GM19099 (cell line): ENCODE data around the gene CREB3L2.

Experiments
- POLR2A ChIP-seq: IDR thresholded peaks from 3 replicates; pipeline ENCODE4 v1.6.1; 2011; ENCODE audit warnings: low read depth; ENCODE audit not compliant: insufficient read length; ENCODE audit errors: extremely low read depth

CREB3L2 gene

DNA sequence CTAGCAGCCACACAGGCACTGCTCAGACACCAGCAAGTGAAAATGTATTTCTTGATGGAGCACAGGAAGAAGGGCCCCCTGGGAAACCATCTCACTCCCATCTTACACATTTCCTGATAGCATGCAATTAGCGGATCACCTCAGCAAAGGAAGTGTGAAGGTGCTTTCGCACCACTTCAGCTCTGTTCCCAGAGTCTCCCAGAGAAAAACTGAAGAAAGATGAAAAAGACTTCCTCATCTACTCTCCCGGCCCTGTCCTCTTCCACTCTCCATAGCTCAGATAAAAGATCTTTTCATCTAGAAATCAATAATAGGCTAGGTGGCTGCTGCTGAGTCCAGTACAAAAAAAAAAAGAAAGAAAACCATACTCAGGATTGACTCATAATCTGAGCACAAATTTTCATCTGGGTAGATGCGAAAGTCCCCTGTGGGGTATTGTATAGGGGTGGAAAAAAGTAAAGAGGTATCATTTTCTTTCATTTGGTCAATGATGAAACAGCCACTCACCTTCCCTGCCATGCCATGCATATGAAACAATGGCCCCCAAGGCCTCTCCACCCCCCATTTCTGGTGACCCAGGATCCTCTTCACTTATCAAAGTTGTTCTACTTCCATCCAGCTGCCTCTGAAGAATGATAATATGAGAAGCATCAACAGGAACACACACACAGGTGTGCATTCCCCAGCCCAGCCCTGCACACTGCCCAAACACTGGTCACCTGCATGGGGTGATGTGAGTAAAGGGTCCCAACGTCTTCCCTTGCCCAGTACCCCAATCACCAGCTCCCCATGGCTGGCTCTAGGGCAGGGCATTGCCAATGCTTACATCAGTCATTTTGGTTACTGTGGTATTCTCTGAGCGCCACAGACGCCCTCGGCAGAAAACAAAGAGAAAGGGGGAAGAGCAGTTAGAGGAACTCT is 106.3 kb downstream of the CREB3L2 start:
- no peak for TF ChIP-seq POLR2A

DNA sequence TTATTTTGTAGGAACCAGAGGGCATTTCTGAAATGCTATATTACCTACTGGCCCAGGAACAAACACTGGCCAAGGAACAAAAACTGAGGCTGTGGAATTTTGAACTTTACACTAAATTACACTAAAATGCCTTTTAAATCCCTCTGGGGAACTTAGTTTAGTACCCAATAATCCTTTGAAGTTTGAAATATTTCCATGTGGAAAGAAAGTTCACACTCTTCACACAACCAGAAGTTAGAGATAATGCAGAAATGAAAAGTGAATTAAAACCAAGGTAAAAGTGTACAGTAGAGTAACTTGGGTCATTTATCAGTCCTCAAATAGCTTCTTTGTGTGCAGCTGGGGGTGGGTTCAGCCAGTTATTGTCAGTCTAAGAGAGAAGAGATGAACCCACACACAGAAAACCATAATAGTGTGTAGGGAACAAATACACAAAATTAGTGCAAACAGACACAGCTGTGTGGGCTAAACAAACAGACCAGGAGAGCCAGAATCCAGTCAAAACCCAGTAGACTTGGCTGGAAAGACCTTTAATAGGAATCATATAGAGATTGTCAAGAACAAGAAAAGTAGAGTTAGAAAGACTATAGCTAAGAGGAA is 108.6 kb downstream of the CREB3L2 start:
- TF ChIP-seq POLR2A, result no peak

DNA sequence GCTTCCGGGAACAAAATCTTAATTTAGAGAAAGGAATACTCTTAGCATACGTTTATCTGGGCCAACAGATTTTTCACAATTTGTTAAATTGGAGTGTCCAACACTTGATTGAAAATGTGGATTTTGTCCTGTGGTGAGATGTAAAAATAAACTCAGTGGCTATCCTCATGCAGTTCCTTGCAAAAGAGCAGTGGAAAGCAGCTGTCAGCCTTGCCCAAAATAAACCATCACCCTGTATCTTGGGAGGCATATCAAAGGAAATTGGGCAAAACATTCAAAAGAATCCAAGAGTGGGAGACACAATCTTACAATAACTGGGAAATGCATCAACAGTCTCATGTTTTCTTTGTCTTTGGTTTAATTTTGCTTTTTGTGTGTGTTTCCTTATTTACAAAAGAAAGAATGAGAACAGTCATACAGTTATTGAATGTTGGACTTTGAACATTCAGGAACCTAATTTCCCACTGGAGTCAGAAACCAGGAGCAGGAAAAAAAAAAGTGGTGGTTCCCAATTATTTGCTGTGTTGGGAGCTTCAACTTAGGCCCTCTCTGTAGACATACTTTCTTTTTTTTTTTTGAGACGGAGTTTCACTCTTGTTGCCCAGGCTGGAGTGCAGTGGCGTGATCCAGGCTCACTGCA is 110.8 kb downstream of the CREB3L2 start:
- no peak for TF ChIP-seq POLR2A

DNA sequence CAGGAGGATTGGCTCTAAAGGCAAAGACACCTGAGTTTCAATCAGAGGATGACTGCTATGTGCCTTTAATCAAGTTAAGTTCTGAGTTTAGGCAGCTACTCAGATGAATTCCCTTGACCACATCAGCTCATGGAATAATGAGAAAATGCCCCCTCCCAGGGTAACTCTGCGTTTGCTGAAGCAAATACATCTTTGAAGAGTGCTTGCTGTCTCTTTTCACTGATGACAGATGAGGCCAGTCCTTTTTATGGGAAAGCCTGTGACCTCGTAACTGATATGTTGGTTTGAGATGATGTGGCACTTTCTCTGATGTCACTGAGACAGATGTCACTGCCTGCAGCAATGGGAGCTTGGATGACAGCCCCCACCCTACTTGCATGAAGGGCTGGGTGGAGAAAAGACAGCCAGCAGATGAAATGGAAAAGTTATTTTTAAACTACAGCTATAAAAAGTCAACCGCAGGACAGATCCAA is 111.4 kb downstream of the CREB3L2 start:
- TF ChIP-seq POLR2A, result no peak

DNA sequence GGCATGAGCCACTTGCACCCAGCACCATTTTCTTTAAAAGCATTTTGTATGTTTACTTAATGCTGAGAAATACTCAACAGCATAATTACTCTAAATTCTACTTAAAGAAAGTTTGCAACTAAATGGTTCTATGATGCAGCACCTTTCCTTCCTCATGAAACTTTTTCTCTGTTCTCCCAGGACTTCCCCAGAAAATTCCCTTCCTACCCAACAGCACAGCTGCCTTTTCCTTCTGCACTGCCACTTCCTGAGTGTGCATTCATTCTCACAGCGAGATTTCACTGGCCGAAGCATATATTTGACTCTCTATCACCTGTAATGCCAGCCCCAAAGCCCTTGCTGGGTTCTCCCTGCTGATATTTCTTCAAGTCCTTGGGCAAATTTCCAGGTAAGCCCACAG is 113.6 kb downstream of the CREB3L2 start:
- TF ChIP-seq POLR2A, result no peak

DNA sequence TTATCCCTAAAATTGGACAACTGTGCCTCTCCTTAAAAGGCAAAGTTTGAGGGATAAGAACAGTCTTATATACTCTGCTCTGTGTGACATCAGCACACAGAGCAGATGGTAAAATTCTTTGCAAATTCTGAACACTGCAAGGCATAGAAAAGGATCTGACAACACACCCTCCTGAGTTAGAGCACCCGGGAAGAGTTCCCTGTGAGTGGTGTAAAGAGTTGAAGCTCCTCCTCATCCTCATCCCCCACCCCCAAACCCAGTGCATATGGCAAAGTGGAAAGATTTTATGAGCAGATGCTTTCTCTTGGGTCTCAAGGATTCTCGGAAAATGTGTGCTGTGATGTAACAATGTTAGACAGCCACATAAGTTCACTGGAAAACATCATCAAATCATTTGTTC is 115.1 kb downstream of the CREB3L2 start:
- no peak for TF ChIP-seq POLR2A

DNA sequence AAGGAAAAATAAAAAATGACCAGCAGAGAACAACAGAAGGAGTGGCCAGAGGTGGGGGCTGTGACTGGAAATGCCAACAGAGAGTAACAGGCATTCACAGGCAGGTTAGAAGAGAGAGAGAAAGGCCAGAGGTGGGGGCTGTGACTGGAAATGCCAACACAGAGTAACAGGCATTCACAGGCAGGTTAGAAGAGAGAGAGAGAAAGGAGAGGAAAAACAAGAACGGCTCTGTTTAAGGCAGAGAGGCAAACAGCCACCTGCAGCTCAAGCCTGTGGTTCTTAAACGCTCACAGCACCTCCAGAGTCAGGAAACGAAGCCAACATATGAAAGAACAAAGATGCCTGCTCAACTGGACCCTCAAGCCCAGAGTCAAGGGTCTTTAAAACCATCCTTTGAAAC is 115.6 kb downstream of the CREB3L2 start:
- TF ChIP-seq POLR2A, result no peak

DNA sequence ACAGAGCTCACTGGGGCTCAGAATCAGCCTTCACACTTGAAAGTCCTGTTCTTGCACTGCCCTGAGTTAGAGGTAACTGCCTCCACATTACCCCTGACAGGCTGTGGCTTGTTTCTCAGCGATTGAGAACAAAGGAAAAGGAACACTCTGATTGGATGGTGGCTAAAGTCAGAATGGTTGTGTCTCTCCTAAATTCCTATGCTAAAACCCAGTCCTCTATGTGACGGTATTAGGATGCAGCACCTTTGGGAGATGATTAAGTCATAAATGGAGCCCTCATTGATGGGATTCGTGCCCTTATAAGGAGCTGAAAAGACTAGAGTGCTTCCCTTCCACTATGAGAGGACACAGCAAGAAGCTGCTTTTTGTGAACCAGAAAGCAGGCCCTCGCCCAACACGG is 116.2 kb downstream of the CREB3L2 start:
- no peak for TF ChIP-seq POLR2A

DNA sequence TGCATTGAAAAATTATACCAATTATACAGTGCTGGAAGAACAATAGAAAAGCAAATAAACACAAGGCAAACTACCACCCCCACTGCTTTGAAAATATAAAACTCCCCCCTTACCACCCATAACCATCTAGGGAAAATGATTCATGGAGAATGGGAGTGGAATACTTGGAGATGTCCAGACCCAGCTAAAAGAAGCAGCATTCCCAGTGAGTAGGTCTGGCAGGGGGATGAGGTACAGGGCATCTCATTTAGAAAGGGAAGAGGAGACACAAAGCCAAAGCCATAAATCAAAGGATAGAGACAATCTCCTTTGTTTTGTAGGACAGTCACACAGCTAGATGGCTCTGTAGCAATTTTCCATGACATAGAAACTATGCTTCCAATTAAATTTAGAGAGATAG is 119.1 kb downstream of the CREB3L2 start:
- TF ChIP-seq POLR2A, result no peak

DNA sequence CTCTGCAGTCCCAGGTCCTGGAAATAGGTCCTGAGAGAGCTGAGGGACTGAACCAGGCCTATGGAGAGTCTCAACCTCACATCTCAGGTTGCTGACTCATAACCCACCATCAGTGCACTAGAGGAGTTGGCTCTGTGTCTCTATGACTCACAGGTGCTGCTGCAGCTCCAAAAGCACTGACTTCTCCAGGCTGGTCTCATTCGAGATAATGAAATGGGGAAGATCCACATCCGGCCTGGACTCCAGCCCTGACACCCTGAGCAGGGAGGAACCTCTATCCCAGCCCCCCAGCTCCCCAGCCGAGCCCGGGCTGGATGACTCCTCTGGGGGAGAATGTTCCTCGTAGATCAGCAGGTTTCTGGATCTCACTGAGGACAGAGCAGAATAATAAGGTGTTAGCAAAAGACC is 119.6 kb downstream of the CREB3L2 start:
- TF ChIP-seq POLR2A, result no peak

DNA sequence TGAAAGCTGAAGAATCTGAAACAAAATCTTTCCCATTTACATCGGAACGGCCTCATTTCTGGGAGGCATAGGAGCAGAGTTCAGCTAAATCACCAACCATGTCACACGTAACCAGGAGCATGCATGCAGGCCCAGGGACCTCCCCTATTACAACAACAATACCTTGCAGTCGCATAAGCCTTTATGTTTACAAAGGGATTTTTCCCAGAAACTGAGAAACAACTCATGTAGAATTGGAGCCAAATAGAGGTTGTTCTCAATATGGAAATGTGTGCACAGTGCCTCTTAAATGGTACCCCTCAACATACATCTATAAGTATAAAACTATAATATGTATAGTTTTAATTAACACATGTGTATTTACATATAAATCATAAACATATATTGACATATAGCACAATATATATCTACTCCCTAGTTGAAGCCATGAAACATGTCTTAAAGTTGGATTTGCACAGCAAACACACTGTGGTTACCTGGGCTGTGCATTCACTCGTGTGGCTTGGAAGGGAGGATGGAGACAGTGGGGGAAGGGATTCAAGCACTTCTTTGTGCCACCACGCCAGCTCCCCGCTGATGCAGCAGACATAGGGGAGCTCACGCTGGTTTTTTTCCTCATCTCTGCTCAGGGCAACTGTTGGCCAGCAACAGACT is 120.2 kb downstream of the CREB3L2 start:
- TF ChIP-seq POLR2A, result no peak

DNA sequence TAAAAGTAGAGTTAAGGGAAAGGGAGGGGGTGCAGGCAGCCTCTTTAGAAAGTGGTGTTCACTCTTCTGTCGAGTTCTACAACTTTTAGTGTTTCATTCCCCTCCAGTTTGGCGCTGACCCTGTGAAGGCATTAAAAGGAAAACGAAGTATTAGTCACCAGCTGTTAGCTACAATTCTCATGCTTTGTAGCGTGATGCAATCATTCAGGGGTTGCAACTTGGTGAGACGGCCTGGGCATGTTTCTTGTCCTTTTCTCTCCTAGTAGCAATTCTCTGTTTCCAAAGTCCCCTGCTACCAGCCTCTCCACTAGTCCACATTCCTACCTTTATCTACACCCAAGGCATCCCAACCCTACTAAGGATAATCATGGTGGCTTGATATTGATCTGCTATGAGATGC is 121.5 kb downstream of the CREB3L2 start:
- no peak for TF ChIP-seq POLR2A

DNA sequence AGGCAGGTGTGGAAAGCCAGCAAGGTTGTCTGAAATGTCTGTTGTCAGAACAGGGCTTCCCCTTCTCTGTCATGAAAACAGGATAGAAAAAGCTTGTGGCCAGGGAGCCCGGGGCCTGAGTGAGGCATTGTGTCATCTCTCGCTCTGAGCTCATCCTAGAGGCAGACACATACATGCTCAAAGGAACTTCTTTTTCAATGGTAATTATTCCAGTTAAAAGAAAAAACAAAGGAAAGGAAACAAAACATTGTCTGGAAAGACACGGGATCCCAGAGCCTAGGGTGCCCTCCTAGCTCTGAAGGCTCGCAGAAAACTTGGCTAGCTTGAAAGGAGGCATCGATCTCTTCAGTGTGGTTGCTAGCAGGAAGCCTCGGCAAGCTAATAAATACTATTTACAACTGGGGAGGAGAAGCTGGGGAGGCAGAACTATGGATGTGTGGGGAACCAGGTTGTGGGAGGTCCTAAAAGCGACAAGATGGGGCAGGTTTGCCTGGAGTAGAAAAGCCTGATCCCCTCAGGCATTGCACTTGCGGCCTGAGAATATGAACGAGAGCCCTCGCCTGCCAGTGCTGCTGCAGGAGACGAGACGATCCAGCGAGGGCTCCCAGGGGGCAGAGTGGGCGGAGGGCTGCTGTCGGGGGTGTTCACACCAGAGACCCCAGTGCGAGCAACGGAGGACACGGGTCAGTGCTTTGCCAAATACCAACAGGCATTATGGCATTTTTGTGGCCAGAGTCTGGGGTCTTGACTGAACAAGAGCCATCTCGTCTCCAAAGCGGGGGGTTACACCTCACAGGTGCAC is 122.3 kb downstream of the CREB3L2 start:
- TF ChIP-seq POLR2A, result no peak

DNA sequence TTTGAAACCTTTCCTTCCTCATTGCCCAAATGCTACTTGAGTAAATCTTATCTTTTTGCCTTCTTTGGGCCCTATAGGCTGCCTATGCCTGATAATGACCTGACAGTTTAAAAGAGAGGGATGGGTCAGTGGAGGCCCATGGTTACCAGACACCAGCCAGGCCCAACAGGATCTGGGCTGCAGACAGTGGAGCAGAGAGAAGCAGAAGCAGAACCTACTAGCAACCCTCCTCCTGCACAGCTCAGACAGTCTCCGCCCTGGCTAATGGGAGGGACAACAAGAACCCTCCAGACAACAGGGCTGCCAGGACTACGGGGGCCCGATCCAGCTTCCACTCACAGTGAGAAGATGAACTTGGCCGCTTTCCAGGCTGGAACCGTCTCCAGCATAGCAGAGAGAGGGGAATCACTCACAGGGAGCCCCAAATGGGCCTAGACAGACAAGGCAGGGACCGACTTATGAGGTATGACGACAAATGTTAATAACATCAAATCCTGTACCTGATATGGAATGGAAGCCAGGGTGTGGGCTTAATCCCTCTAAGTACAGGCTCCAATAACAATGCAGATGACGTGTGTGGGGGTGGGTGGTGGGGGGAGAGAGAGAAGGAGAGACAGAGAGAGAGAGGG is 123.4 kb downstream of the CREB3L2 start:
- TF ChIP-seq POLR2A, result no peak

DNA sequence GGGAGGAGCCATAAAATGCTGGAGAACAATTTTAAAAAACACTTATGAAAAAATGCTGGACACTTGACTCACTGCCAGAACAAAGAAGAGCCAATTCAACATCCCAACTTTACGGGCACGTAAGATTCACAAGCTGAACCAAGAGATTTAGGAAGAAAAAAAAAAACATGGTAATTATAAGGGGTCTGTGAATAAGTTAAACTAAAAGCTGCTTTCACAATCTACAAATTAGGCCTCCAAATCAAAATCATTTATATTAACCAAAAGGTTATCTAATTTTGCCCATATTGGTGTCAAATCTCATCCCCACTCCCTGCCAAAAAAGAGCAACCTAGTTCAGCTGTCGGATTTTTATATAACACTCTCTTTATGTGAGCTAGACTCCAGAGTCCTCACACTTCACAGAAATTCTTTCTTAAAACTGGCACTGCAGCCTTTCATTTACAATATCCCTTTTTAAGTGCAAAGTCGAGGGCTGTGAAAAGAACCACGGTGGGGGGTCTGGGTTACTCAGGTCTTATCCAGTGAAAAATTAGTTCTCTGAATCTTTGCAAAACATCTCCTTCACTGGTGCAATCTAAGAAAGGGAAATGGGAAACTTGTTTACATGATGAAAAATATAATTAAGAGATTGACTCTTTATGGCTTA is 124.7 kb downstream of the CREB3L2 start:
- TF ChIP-seq POLR2A, result no peak
